NK-92 (cell line): ENCODE results near the gene GRB2.
"Not testable (repeated sequence)": the region's sequence is repeated elsewhere in the genome, so short reads cannot be mapped to it uniquely, and the experiment has no call there.

ENCODE experiments used
- DNase-seq: peaks from one replicate; lab custom pipeline; 2025; ENCODE audit not compliant: unreplicated experiment; lab: John Stamatoyannopoulos, UW

Gene GRB2

DNA sequence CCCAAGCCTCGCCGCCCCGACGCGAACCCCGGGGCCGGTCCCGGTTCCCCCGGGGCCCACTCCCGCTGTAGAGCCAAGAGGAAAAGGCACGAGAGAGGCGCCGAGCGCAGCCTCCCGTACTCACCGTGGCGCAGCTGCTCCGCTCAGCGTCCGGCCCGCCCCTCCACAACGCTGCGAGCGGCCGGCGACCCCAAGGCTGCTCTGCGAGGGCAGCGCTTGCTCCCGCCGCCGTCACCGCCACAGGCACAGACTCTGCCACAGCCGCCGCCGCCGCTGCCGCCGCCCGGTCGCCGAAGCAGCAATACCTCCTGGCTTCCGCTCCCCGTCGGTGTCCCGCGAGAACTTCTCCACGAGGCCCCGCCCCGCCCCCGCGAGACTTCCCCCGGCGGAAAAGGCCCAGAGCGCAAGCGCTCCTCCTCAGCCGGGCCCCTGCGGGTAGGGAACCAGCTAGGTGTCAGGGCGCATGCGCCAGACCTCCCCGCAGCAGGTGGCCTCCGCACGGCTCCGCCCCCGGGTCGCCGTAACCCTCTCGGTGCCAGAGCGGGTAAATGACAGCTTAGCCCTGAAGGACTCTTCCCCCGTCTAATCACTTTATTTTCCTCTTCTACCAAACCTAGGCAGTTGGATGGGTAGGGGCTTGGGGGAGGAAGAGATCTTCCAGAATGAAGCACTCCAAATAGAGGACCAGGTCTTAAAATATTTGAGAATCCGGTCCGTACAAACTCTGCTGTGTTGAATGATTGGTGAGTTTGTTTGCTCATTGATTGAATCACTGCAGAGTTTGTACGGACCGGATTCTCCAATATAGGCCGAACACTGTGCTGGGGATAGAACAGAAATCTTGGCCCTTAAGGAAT lies at the start of gene GRB2:
TSS of gene GRB2 (minus strand) at position 314 of the 857 bp plus-strand sequence. CDS start 12,050 bp downstream, outside the sequence.
- peak; percentile 93 for DNase-seq

DNA sequence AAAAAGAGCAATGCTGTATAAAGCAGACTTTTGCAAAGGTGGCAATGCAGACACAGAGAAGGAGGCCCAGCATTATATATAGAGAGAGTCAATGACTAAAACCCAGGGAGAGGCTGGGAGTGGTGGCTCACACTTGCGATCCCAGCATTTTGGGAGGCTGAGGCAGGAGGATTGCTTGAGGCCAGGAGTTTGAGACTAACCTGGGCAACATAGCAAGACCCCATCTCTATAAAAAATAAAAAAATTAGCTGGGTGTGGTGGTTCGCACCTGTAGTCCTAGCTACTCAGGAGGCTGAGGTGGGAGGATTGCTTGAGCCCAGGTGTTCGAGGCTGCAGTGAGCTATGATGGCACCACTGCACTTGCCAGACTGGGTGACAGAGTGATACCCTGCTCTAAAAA lies 49.2 kb upstream of the GRB2 start:
- not testable (repeated sequence) for DNase-seq

DNA sequence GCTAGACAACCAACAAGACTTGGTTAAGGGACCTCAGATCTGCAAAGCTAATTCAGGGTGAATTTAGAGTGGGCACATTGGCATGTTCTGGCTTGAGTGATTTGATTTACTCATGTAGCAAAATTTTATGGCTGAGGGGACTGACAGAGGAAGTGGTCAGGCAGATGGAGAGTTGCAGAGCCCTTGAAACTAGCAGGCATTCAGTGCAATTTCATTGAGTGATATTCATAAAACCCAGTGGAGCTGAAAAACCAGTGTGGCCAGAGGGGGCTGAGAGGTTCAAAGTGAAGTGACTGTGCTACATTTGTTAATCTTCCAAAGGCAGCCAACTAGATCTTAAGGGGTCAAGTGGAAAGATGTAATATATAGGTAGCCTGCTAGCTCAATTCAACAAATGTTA lies 48.7 kb upstream of the GRB2 start:
- DNase-seq = no peak

DNA sequence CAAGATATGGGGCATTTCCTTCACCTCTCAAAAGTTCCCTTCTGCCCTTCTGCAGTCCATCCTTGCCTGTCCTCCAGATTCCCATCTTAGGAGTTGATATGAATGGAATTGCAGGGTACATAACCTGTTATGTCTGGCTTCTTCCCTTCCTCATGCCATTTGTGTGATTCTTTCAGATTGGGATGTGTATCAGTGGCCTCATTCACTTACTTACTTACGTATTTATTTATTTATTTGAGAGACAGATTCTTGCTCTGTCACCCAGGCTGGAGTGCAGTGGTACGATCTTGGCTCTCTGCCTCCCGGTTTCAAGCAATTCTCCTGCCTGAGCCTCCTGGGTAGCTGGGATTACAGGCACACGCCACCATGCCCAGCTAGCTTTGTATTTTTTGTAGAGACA lies 44.8 kb upstream of the GRB2 start:
- no peak for DNase-seq

DNA sequence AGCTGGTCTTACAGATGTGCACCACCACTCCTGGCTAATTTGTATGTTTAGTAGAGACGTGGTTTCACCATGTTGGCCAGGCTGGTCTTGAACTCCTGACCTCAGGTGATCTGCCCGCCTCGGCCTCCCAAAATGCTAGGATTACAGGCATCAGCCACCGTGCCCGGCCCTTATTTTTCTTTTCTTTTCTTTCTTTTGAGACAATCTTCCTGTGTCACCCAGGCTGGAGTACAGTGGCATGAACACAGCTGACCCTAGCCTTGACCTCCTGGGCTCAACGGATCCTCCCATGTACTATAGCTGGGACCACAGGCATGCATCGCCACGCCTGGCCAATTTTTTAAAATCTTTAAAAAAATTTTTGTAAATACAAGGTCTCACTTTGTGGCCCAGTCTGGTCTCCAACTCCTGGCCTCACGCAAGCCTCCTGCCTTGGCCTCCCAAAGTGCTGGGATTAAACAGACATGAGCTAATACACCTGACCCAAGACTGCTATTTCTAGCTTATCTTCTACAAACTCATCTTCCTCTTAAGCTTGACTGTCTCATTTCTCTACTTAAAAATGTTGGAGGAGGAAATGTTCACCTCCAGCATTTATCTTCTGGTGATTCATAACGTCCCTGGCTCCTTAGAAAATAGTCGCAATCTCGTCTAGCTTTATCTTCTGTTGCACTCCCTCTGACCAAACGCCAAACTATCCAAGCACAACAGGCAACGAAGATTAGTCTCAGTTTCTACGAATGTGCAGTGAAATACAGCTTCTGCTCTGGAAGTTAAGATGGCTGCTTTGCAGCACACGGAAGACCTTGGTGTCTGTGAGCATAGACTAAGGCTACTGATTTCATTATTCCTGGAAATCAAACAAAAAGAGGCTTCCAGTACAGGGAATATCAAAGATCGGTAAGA lies 42.7 kb upstream of the GRB2 start:
- DNase-seq = no peak

DNA sequence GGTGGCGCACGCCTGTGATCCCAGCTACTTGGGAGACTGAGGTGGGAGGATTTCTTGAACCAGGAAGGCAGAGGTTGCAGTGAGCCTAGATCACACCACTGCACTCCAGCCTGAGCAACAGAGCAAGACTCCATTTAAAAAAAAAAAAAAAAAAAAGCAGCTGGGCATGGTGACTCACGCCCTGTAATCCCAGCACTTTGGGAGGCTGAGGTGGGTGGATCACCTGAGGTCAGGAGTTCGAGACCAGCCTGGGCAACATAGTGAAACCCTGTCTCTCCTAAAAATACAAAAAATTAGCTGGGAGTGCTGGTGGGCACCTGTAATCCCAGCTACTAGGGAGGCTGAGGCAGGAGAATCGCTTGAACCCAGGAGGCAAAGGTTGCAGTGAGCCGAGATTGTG lies 40.4 kb upstream of the GRB2 start:
- DNase-seq = not testable (repeated sequence)

DNA sequence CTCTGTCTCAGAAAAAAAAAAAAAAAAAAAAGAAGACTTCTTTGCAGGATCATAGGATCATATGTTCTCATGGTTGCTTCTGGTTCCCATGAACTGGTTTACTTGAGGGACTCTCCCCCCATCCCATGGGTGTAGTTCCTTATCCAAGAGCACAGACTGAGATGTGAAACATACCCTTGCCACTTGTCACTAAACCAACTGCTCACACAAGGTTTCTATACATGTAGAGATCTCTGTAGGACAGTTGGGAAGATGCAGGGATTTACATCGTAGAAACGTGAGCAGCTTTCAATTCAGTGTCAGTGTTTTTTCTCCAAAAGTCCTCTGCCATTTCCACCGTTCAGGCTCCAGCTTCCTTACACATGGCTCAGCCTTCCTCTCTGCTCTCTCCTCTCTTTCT lies 39.8 kb upstream of the GRB2 start:
- no peak for DNase-seq

DNA sequence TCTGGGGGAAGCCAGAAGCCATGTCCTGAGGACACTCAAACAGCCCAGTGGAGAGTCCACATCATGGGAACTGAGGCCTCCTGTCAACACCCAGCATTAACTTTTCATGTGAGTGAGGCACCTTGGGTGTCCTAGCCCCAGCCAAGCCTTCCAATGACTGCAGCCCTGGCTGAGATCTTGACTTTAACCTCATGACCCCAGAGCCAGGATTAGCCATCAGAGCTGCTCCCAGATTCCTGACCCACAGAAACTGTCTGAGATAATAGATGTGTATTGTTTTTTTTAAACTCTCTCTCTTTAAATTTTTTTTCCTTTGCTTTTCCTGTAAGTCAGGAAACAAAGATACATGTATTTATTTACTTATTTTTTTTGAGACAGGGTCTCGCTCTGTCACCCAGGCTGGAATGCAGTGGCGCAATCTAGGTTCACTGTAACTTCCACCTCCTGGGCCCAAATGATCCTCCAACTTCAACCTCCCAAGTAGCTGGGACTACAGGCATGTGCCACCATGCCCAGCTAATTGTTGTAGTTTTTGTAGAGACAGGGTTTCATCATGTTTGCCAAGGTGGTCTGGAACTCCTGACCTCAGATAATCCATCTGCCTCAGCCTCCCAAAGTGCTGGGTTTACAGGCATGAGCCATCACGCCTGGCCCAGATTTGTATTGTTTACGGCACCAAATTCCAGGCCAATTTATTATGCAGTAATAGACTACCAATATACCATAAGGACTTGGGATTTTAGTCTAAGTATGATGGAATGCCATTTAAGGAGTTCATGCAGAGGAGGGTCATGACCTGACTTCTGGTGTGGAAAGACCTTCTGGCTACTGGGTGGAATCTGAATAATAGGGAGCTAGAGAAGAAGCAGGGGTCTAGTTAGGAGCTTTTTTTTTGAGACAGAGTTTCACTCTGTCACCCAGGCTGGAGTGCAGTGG lies 37.0 kb upstream of the GRB2 start:
- no peak for DNase-seq

DNA sequence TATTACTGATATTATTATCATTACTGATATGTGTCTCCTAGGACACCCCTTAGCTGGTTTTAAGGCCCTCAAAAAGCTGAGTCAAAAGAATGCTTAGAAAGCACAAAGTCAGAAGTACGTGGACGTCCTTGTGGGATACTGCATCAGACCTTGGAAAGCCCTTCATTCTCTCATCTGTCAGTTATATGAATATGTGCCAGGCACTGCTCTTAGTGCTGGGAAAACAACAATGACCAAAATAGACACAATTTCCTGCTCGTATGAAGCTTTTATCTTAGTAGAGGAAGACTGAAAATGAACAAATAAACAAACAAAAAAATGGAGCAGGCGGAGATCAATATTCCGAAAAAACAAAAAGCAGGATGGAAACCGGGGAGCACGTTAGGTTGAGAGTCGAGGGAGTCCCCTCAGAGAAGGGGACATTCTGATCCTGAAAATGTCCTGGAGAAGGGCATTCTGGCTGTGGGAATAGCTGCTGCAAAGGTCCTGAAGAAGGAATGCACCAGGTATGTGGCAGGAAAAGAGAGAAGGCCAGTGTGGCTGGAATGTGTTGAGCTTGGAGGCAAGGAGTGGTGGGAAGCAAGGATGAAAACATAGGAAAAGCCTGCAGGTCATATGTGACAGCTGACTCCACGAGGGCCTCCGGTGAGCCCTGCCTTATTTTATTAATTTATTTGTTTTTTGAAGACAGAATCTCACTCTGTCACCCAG lies 35.4 kb upstream of the GRB2 start:
- no peak for DNase-seq

DNA sequence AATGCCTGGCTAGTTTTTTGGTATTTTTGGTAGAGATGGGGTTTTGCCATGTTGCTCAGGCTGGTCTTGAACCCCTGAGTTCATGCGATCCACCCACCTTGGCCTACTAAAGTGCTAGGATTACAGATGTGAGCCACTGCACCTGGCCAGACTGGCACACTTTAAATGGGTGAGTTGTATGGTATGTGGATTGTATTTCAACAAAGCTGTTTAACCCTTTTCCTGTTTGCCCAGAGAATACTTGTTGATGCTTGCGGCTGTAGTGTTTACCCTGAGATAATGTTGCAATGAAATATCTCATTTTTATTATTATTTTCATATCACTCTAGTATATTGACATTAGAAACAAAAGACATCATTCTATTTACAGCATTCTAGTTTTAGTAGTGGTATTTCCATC lies 33.8 kb upstream of the GRB2 start:
- DNase-seq = no peak

DNA sequence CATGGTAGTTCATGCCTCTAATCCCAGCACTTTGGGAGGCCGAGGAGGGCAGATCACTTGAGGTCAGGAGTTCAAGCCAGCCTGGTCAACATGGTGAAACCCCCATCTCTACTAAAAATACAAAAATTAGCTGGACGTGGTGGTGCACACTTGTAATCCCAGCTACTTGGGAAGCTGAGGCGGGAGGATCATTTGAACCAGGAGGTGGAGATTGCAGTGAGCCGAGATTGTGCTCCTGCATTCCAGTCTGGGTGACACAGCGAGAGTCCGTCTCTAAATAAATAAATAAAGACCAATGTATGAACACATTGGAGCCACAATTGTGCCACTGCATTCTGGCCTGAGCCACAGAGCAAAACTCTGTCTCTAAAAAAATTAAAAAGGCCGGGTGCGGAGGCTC lies 31.9 kb upstream of the GRB2 start:
- DNase-seq = not testable (repeated sequence)

DNA sequence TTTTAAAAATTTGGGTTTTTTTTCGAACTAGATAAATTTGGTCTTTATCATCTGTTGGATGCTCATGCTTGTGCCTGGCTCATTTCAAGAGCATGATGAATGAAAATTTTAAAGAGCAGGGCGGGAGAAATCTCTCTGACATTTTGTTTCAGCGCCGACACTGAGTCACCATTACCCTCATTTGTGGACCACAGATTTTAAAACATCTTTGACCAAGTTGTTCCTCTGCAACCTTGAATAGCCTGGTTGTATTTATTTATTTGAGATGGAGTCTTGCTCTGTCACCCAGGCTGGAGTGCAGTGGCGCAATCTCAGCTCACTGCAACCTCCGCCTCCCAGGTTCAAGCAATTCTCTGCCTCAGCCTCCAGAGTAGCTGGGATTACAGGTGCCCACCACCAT lies 29.0 kb upstream of the GRB2 start:
- DNase-seq = not testable (repeated sequence)

DNA sequence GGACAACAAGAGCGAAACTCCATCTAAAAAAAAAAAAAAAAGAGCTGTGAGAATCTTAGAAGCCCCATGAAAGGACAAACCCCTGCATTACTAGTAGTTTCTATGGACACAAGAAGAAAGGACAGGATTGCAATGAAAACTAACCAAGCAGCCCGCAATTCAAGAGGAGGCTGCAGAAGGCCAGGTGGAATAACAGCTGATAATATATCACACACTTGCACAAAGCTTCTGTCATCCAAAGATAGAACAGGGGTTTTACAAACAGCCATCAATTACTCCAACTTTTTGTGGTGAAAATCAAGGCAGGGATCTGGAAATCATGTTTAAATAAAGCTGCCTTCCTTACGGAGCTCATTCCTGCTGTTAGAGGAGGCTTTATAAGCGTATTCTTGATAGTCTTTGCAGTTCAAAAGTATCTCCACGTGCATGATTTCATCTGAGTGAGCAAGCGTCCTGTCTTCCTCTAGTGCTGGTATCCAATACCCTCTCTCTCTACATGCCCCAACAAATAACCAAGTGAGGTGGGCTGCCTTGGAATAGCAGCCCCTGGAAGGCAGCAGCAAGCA lies 27.8 kb upstream of the GRB2 start:
- DNase-seq = no peak

DNA sequence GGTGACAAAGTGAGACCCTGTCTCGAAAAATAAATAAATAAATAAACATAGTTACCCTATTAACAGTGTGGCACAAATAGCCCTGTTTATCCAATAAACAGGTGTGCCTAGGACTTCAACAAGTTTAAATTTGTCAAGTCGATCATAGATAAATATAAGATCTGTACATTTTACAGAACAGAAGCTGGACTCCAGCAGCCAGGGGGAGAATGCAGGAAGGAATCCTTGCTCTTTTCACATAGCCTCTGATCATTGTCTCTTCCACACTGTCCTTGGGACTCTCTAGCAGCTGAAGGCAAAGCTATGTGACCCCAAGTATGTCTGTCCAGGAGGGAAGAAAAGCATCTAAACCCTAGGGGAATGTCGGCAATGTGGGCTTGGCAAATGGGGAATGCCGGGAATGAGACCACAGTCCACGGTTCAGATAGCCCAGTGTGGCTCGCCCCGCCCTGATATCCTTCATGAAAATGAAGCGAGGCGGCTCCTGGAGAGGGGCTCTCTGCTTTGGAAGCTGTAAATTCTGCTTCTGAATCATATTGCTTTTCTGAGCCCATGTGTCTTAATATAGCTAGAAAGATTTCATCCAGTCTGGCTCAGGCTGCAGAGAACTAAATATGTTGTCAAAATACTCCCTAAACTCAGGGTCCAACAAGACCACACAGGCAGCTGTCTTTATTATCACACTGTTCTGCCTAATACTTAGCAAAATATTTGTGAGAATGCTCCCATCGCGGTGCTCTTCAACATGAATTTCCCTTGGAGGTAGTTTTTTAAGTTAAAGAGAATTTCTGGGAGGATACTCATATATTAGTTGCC lies 24.9 kb upstream of the GRB2 start:
- DNase-seq = no peak

DNA sequence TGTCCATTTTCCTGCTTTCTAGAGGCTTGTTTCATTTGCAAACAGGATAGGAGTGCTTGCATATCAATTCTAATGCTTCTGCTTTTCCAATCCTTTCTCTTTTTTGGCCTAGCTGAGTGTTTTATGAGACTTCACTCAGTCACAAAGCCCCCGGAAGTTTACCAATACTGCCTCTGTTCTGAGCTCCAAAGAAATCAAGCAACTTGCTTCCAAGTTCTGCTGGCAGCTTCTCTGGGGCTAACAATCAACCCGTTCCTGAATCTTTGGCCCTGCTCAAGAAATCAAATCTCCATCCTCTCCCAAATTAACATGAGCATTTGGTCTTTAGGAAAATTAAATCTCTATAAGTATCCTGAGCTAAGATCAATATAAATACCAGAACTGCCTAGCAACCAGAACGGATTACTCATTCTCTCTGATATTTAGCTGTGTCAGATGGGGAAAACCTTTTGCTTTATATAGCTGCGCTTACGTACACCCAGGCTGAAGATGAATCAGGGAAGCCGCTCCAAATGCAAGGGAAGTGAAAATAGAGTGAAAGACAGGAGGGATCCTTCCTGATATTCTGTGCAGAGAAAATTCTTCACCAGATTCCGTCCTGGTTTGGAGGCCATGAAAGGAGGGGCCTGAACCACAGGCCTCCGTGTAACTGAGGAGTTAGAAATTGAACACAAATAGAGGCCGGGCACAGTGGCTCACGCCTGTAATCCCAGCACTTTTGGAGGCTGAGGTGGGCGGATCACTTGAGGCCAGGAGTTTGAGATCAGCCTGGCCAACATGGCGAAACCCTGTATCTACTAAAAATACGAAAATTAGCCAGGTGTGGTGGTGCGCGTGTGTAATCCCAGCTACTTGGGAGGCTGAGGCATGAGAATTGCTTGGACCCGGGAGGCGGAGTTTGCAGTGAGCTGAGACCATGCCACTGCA lies 23.3 kb upstream of the GRB2 start:
- no peak for DNase-seq

DNA sequence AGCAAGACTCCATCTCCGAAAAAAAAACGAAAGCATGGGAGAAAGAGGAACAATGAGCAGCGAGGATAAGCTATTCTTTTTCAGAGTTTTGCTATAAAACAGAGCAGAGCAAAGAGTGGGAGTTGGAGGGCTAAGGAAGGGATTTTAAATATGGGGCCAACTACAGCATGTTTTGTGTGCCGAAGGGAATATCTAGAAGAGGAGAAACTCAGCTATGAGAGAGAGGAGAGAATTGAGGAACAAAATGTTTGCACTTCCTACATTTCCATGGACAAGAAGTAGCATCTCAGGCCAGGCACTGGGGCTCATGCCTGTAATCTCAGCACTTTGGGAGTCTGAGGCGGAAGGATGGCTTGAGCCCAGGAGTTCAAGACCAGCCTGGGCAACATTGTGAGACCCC lies 13.1 kb upstream of the GRB2 start:
- DNase-seq = no peak

DNA sequence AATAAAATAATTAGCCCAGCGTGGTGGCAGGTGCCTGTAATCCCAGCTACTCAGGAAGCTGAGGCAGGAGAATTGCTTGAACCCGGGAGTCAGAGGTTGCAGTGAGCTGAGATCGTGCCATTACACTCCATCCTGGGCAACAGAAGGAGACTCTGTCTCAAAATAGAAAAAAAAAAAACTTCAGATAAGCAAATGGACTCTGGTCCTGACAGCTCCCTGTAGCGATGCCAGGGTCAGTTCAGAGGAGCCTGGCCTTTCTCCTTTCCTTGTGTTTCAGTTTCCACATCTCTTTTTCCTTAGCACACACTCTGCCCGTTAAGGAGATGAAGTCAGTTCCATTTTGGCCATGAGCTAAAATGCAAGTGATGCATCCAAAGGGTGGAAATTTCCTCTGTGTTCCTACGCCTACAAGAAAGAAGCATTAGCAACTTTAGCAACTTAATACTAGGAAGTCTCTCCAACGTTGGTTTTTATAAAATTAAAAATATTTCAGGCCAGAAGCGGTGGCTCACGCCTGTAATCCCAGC lies 11.6 kb upstream of the GRB2 start:
- DNase-seq = no peak

DNA sequence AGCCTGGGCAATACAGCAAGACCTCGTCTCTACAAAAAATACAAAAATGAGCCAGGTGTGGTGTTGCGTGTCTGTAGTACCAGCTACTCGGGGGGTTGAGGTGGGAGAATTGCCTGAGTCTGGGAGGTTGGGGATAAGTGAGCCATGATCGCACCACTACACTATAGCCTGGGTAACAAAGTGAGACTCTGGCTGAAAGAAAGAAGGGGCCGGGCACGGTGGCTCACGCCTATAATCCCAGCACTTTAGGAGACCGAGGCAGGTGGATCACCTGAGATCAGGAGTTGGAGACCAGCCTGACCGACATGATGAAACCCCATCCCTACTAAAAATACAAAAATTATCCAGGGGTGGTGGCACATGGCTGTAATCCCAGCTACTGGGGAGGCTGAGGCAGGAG lies 10.5 kb upstream of the GRB2 start:
- DNase-seq = no peak
